HG03159 (cell line): ENCODE data around the gene LIAS.
"Not testable (repeated sequence)": the region's sequence is repeated elsewhere in the genome, so short reads cannot be mapped to it uniquely, and the experiment has no call there.

Source experiments
- ATAC-seq: cut with Tn5 transposase; IDR thresholded peaks from one replicate; pipeline ENCODE4 v1.9.1; 2021; ENCODE audit warnings: mild to moderate bottlenecking, moderate library complexity; ENCODE audit not compliant: unreplicated experiment

LIAS gene

GRCh38 chr4:39452860-39453587 is 5.8 kb upstream of the LIAS start:
- no peak for ATAC-seq

GRCh38 chr4:39453738-39454137 is 5.1 kb upstream of the LIAS start:
- no peak for ATAC-seq

DNA sequence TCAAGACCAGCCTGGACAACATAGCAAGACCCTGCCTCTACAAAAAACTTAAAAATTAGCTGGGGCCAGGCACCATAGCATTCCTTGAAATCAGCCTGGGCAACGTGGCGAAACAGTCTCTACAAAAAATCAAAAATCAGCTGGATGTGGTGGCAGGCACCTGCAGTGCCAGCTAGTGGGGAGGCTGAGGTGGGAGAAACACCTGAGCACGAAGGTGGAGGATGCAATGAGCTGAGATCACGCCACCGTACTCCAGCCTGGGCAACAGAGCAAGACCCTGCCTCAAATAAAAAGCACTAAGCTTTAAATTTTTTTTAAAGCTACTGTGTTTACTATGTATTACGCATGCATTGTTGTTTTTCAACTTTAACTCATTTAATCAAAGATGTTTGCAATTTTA is 3.4 kb upstream of the LIAS start:
- no peak for ATAC-seq

- ATAC-seq, result no peak
Measured at GRCh38 chr4:39456946-39457763, 1.7 kb upstream of the LIAS start.

- ATAC-seq, result not testable (repeated sequence)
Measured at GRCh38 chr4:39458161-39458504, 723 bp upstream of the LIAS start.

DNA sequence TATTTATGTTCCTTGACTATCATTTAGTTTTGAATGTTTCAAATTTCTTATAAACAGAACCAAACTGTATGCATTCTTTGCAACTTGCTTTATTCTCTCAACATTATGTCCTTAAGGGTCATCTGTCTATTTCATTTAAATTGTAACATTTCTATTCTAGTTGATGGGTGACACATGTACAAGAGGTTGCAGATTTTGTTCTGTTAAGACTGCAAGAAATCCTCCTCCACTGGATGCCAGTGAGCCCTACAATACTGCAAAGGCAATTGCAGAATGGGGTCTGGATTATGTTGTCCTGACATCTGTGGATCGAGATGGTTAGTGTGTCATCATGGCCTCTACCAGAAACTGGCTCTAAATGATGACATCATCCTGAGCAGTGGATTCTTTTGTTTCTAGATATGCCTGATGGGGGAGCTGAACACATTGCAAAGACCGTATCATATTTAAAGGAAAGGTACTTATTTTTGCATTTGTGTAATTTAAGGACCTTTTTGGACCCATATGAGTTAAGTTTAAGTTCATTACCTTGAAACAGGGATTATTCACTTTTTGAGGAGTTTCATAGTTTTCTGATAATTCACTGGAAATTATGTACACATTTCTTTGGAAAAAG is 6.1 kb downstream of the LIAS start:
- no peak for ATAC-seq

DNA sequence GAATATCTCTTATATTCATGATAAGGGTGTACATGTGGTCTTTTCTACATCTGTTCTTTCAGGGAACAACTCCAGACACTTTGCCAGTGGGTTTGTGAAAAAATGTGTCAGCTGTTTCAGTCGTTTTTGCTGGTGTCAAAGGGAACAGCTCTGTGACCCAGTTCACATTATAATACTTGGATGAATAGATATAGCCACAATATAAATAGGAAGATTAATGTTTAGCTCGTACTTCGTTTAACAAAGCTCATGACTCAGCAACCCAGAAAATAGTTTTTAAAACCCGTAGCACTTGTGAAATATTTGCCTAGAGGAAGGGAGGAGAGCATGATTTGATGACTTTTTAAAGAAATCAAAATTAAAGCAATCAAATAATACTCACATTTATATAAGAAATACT is 7.9 kb downstream of the LIAS start:
- ATAC-seq, result no peak

DNA sequence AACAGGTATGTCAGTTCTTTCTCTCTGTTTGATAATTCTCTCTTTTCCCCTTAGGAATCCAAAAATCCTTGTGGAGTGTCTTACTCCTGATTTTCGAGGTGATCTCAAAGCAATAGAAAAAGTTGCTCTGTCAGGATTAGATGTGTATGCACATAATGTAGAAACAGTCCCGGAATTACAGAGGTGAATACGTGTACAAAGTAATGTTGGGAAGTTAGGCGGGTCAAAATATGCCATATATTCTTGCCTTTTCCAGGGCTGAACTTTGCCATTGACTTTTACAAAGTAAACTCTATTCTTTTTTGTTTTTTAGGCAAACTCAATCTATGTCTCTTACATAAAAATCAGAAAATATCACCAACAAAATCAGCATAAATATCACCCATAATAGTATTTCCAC is 8.6 kb downstream of the LIAS start:
- no peak for ATAC-seq

- ATAC-seq, result peak; percentile 64
Measured at GRCh38 chr4:39469429-39470077, 10.7 kb downstream of the LIAS start.

- ATAC-seq, result no peak
Measured at GRCh38 chr4:39470402-39470801, 11.5 kb downstream of the LIAS start.

- no peak for ATAC-seq
Measured at GRCh38 chr4:39472396-39472795, 13.5 kb downstream of the LIAS start.

GRCh38 chr4:39476187-39476895 is 17.5 kb downstream of the LIAS start:
- ATAC-seq, result no peak

GRCh38 chr4:39480251-39480650 is 21.4 kb downstream of the LIAS start:
- no peak for ATAC-seq

GRCh38 chr4:39480902-39481695 is 22.2 kb downstream of the LIAS start:
- ATAC-seq, result no peak

- ATAC-seq, result no peak
Measured at GRCh38 chr4:39484582-39485272, 25.9 kb downstream of the LIAS start.

GRCh38 chr4:39486221-39486804 is 27.5 kb downstream of the LIAS start:
- no peak for ATAC-seq

- no peak for ATAC-seq
Measured at GRCh38 chr4:39490322-39490721, 31.5 kb downstream of the LIAS start.

GRCh38 chr4:39494354-39494753 is 35.5 kb downstream of the LIAS start:
- no peak for ATAC-seq
